ENCODE results near the gene CYLD.

CYLD gene

DNA sequence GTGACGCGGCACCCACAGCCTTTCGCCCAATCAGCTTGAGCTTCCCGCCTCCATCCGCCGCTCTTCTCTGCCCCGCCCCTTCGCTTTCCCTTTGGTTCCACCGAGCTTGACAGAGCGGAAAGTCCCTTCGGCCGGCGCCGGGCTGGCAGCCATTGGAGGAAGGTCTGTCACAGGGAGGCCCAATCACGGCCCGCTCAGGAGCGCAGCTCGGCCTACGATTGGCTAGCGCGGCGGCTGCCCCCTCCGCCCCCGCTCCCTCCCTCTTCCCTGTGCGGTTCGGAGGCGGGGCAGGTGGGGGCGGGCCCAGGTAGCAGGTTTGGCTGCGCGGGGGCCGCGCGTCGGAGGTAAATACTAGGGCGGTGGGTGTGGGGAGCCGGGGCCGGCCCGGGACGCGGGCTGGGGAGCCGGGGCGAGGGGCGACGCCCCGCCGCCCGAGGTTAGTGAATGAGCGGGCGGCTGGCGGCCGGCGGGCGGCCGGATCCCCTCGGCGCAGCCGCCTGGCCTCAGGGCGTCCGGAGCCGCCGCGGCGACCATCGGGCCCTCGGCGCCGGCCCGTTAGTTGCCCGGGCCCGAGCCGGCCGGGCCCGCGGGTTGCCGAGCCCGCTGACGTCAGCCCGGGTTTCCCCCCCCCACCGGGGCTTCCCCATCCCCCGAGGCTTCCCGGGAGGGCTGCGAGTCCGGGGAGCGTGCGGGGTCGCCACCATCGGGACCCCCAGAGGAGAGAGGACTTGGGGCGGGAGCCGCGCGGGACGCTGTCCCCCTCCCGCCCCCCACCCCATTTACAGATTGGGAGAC lies at the start of gene CYLD:
Gene CYLD (plus strand): TSS at position 306 of the 795 bp plus-strand sequence. CDS start 7,613 bp downstream, outside the sequence.
- Mint-ChIP-seq H3K4me3 (peak within 1 kb of the TSS; percentile 85), H3K27ac (peak within 1 kb of the TSS; percentile 98), H3K36me3 (peaks cover 45% of the 10 kb centered on the region), H3K4me1 (peaks cover 40% of the 10 kb centered on the region), H3K27me3 (no peaks in the 10 kb centered on the region), H3K9me3 (no peaks in the 10 kb centered on the region)
- CTCF ChIA-PET: interaction anchor here (0.8 to 5.7 kb wide), 8 partner anchors 63 to 78 kb away, joined by 3 to 183 read pairs (median 4); no protein-coding TSS in a partner anchor
- DNase-seq: peak; percentile 100

DNA sequence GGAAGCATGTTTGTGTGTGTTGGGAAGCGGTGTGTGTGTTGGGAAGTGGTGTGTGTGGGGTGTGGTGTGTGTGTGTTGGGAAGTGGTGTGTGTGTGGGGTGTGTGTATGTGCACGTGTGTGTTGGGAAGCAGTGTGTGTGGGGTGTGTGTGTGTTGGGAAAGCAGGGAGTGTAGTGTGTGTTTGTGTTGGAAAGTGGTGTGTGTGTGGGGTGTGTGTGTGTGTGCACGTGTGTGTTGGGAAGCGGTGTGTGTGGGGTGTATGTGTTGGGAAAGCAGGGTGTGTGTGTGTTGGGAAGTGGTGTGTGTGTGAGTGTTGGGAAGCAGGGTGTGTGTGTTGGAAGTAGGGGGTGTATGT lies 49.3 kb upstream of the CYLD start:
- H3K9me3 Mint-ChIP-seq: no peaks in the 10 kb centered on the region
- H3K4me3 Mint-ChIP-seq: peak overlapping the region; percentile 40
- H3K4me1 Mint-ChIP-seq: peaks cover 46% of the 10 kb centered on the region
- H3K27me3 Mint-ChIP-seq: peaks cover 38% of the 10 kb centered on the region
- no peaks in the 10 kb centered on the region for H3K36me3 Mint-ChIP-seq
- no peak for DNase-seq
- H3K27ac Mint-ChIP-seq: no peak overlapping the region
- CTCF ChIA-PET: no interaction called here

DNA sequence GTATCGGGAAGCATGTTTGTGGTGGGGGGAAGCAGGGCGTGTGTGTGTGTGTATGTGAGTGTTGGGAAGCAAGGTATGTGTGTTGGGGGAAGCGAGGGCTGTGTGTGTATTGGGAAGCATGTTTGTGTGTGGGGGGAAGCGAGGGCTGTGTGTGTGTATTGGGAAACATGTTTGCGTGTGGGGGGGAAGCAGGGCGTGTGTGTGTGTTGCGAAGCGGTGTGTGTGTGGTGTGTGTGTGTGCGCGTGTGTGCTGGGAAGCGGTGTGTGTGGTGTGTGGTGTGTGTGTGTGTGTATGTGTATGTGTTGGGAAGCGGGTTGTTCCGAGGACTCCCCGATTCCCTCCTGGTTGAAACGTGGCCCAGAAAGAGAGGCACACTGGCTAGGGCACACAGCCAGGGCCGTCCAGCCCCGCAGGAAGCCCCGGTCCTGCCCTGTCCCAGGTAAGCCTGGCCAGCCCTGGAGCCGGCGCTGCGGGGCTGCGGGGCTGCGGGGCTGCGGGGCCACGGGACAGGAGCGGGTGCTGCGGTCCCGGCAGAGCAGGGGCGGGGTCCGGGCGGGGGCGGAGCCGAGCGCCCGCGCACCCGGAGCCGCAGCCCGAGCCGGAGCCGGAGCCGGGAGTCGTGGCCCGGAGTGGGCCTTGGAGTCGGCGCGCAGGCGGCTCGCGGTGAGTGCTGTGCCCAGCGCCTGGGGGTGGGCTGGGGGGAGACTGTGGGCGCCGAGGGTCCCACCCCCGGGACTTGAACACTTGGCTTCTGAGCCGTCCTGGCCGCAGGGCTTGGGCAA lies 48.7 kb upstream of the CYLD start, which contains the start of gene NOD2:
Gene NOD2 (plus strand): TSS at position 608 of the 783 bp plus-strand sequence. CDS start 5,890 bp downstream, outside the sequence.
- CTCF ChIA-PET: interaction anchor here (0.9 kb wide), 1 partner anchor 25 kb away, joined by 4 read pairs; no protein-coding TSS in a partner anchor
- Mint-ChIP-seq H3K27me3 (peaks cover 34% of the 10 kb centered on the region), H3K36me3 (no peaks in the 10 kb centered on the region), H3K27ac (no peak within 1 kb of the TSS), H3K4me1 (peaks cover 52% of the 10 kb centered on the region), H3K4me3 (peak within 1 kb of the TSS; percentile 67), H3K9me3 (no peaks in the 10 kb centered on the region)
- peak; percentile 47 for DNase-seq

DNA sequence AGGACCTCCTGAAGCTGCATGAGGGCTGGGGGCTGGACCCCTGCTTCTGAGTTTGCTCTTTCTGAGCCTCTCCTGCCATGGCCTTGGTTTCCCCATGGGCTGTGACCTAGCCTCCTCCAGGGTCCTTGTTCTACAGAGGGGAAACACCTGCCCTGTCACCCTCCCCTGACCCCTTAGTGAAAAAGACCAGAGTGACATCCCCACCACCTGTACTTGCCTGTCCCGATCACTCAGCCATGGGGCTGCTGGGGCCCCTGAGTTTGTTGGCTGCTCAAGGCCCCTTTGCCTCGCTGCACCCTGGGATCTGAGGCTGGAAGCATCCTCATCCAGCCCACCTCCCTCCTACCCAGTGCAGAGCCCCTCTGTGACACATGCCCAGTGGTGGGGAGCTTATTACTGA lies 47.7 kb upstream of the CYLD start:
- H3K4me1 Mint-ChIP-seq: peaks cover 55% of the 10 kb centered on the region
- H3K4me3 Mint-ChIP-seq: peak overlapping the region; percentile 67
- DNase-seq: no peak
- CTCF ChIA-PET: interaction anchor here (0.9 kb wide), 2 partner anchors 9 to 26 kb away, joined by 4 to 5 read pairs; no protein-coding TSS in a partner anchor
- H3K36me3 Mint-ChIP-seq: no peaks in the 10 kb centered on the region
- H3K27ac Mint-ChIP-seq: no peak overlapping the region
- H3K27me3 Mint-ChIP-seq: peaks cover 34% of the 10 kb centered on the region
- no peaks in the 10 kb centered on the region for H3K9me3 Mint-ChIP-seq

DNA sequence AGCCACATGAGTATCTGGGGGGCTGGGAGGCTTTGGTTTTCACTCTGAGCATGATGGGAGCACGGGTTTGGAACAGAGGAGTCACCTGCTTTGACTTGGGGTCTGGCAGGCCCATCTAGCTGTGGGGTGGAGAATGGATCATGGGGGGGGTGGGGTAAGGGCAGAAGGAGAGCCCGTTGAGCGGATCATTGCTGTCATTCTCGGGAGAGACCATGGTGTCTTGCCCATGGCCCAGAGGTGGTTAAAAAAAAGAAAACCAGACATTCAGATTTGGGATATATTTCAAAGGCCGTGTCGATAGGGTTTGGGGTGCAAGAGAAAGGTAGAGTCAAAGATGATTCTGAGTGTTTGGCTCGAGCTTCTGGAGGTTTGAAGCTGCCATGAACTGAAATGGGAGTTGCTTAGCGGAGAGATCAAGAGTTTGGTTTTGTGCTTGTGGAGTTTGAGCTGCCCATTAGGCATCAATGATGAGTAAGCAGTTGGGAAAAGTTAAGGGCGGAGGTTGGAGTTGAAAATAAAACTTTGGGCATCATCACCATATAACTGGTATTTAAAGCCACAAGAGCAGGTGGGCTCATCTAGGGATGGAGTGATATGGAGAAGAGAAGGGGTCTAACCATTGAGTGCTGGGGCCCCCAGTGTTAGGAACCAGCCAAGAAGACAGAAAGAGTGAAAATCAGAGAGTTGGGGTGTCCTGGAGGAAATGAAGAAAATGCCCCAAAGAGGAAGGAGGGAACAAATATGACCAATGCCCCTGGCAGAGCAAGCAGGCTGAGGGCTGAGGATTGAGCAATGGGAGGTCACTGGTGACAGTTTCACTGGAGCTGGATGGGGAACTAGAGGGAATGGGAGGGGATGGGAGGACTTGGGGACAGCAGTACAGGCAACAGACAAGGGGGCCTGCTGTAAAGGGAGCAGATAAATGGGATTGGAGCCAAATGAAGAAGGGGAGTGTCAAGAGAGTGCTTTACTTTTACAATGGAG lies 46.6 kb upstream of the CYLD start:
- Mint-ChIP-seq H3K4me3 (no peak overlapping the region), H3K36me3 (no peaks in the 10 kb centered on the region), H3K27ac (no peak overlapping the region), H3K4me1 (peaks cover 63% of the 10 kb centered on the region), H3K27me3 (peaks cover 34% of the 10 kb centered on the region), H3K9me3 (no peaks in the 10 kb centered on the region)
- CTCF ChIA-PET: interaction anchor here (1.1 kb wide), 1 partner anchor 30 kb away, joined by 3 read pairs; no protein-coding TSS in a partner anchor
- peak; percentile 16 for DNase-seq

DNA sequence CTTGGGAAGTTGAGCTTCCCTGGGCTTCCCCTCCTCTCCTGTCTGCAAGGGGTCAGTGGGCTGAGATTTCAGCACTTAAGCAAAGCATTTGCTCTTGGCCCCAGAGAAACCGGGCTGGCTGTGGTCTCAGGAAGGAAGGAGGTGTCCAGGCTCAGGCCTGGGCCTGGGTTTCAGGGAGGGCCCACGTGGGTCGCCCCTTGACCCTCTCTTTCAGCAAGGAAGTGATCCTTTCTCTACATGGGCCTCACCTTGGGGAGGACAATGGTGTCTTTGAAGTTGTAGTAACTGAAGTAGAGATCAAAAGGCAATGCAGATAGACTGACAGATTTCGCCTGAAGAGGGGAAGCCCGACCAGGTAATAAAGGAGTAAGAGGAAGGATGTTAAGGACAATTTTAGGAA lies 45.8 kb upstream of the CYLD start:
- peaks cover 64% of the 10 kb centered on the region for H3K4me1 Mint-ChIP-seq
- no peaks in the 10 kb centered on the region for H3K9me3 Mint-ChIP-seq
- no peak for DNase-seq
- CTCF ChIA-PET: interaction anchor here (0.5 to 3.4 kb wide), 3 partner anchors 28 to 485 kb away, joined by 3 to 7 read pairs (median 5); no protein-coding TSS in a partner anchor
- no peak overlapping the region for H3K27ac Mint-ChIP-seq
- peaks cover under 1% of the 10 kb centered on the region for H3K36me3 Mint-ChIP-seq
- H3K27me3 Mint-ChIP-seq: peaks cover 30% of the 10 kb centered on the region
- H3K4me3 Mint-ChIP-seq: no peak overlapping the region

DNA sequence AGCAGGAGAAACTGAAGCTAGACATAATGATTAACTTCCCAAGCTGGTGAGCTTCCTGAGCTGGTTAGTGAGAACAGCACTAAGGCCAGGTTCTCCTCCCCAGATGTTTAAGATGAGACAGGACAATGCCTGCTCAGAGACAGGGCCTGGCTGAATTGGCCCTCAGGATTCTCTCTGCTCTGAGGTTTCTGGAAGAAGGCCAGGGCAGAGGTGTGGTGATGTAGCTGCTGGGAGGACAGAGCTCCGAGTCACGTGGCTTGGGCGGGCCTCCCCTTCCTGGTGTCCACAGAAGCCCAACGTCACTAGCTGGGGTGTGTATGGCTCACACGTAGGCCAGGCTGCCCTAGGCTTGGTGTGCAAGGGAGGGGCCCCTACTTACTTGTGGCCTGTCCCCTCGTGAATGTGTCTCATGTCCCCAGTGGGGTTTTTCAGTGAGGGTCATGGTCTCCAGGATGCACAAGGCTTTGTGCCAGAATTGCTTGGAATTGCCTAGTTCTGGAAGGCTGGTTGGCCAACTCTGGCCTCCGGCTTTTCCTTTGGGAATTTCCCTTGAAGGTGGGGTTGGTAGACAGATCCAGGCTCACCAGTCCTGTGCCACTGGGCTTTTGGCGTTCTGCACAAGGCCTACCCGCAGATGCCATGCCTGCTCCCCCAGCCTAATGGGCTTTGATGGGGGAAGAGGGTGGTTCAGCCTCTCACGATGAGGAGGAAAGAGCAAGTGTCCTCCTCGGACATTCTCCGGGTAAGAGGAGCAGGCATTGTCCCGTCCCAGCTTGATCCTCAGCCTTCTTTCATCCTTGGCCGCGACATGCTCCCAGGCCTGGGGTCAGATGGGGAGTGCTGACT lies 45.1 kb upstream of the CYLD start:
- H3K9me3 Mint-ChIP-seq: no peaks in the 10 kb centered on the region
- peak; percentile 41 for DNase-seq
- H3K4me1 Mint-ChIP-seq: peaks cover 64% of the 10 kb centered on the region
- H3K27ac Mint-ChIP-seq: peak overlapping the region; percentile 11
- peaks cover 2% of the 10 kb centered on the region for H3K36me3 Mint-ChIP-seq
- CTCF ChIA-PET: interaction anchor here (0.5 to 3.4 kb wide), 4 partner anchors 29 to 485 kb away, joined by 3 to 7 read pairs (median 4); no protein-coding TSS in a partner anchor
- H3K27me3 Mint-ChIP-seq: peaks cover 23% of the 10 kb centered on the region
- no peak overlapping the region for H3K4me3 Mint-ChIP-seq

DNA sequence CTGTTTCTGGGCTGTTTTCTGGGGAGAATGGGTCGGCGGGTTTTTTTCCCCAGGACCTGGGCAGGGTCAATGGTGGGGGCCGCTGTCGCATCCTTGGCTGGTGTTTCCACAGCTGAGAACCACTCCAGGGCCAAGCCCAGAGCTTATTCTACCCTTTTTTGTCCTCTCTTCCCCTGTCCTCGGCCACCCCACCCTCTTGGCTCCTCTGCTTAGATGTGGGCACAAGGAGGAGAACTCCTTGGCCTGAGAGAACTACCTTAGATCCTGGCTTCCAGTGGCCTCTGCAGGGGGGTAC lies 44.5 kb upstream of the CYLD start:
- Mint-ChIP-seq H3K27me3 (peaks cover 20% of the 10 kb centered on the region), H3K27ac (peak overlapping the region; percentile 80), H3K4me3 (peak overlapping the region; percentile 55), H3K36me3 (peaks cover 2% of the 10 kb centered on the region), H3K4me1 (peaks cover 62% of the 10 kb centered on the region), H3K9me3 (no peaks in the 10 kb centered on the region)
- CTCF ChIA-PET: interaction anchor here (1.3 to 3.4 kb wide), 3 partner anchors 29 to 48 kb away, joined by 3 to 7 read pairs (median 5); no protein-coding TSS in a partner anchor
- DNase-seq: no peak

DNA sequence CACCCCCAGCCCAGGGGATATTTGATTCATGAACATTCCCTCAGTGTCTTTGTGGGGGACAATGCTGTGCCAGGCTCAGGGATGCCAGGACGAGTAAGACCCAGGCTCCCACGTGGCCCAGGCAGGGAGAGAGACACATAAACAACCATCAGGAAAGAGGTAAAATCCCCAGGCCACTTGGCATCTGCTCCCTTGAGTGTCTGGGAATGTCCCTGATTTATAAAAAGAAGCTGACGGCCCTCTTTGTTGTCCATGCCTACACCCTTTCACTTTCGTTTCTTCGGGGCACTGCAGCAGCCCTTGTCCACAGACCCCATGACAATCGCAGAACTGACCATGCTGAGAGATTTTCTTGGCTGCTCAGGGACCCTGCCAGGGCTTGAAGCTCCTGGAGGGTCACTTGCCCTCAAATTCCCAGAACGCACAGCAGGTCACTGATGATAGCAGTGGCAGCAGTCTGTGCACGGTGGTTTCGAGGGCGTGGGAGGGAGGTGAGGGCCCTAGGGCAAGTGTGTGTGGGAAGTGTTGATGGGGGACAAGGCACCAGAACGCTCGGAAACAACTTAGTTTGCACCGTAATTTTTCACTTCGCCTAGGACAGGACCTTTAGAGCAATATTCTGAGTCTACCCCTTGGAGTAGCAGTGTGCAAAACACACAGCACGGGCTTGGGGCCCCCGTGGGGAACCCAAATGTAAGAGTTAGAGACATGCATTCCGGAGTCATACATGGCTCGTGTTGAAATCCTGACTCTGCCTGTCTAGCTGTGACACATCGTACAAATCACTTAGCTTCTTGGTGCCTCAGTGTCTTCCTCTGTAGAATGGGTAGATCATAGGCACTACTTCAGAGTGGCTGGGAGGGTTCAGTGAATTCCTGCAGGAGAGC lies 43.8 kb upstream of the CYLD start:
- DNase-seq: peak; percentile 36
- CTCF ChIA-PET: interaction anchor here (1.3 to 3.4 kb wide), 3 partner anchors 30 to 47 kb away, joined by 3 to 7 read pairs (median 5); no protein-coding TSS in a partner anchor
- H3K27ac Mint-ChIP-seq: peak overlapping the region; percentile 80

DNA sequence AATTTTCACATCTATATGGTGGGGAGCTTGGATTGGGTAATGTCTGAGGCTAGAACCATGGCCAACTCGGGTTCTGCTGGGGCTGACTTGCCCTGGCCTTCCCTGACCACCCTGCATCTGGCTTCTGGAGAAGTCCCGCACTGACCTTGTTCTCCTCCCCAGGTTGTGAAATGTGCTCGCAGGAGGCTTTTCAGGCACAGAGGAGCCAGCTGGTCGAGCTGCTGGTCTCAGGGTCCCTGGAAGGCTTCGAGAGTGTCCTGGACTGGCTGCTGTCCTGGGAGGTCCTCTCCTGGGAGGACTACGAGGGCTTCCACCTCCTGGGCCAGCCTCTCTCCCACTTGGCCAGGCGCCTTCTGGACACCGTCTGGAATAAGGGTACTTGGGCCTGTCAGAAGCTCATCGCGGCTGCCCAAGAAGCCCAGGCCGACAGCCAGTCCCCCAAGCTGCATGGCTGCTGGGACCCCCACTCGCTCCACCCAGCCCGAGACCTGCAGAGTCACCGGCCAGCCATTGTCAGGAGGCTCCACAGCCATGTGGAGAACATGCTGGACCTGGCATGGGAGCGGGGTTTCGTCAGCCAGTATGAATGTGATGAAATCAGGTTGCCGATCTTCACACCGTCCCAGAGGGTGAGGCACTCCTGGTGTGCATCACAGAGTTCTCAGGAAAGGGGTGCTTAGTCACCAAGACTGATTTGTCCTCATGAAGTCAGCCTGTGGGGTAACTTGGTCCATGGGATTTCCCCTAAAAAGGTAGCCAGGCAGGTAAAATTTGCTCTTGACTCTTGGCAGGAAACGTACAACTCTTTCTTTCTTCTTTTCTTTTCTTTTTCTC lies 42.3 kb upstream of the CYLD start:
- Mint-ChIP-seq H3K27ac (no peak overlapping the region), H3K4me3 (no peak overlapping the region), H3K36me3 (peaks cover 10% of the 10 kb centered on the region), H3K27me3 (peaks cover 2% of the 10 kb centered on the region), H3K4me1 (peaks cover 47% of the 10 kb centered on the region), H3K9me3 (peaks cover 10% of the 10 kb centered on the region)
- no peak for DNase-seq
- CTCF ChIA-PET: interaction anchor here (0.7 to 3.4 kb wide), 3 partner anchors 22 to 107 kb away, joined by 3 to 7 read pairs (median 5); no protein-coding TSS in a partner anchor

More for the DNA sequence above, 43.8 kb upstream of the CYLD start:
- H3K4me3 Mint-ChIP-seq: peak overlapping the region; percentile 55
- no peaks in the 10 kb centered on the region for H3K9me3 Mint-ChIP-seq
- H3K27me3 Mint-ChIP-seq: peaks cover 12% of the 10 kb centered on the region
- peaks cover 2% of the 10 kb centered on the region for H3K36me3 Mint-ChIP-seq
- H3K4me1 Mint-ChIP-seq: peaks cover 56% of the 10 kb centered on the region

DNA sequence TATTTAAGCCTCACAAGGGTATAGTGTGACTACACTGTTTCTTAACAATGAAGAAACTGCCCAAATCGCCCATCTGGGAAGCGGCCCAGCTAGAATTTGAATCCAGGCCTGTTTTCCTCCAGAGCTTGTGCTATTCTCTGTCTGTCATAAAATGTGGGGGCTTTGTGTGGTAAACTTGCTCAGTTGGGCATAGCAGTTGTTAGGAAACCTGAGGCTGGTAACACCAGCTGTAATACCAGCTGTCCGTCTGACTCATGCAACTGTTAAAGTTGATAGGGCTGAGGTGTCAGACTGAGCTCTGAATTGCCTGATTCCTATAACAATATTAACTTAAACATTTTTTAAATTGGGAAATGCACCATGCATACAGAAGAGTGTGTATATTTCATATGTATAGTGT lies 39.2 kb upstream of the CYLD start:
- H3K27ac Mint-ChIP-seq: no peak overlapping the region
- DNase-seq: no peak
- CTCF ChIA-PET: interaction anchor here (0.7 to 1.3 kb wide), 3 partner anchors 13 to 91 kb away, joined by 3 to 5 read pairs (median 4); no protein-coding TSS in a partner anchor
- no peaks in the 10 kb centered on the region for H3K27me3 Mint-ChIP-seq
- H3K4me3 Mint-ChIP-seq: no peak overlapping the region
- H3K4me1 Mint-ChIP-seq: peaks cover 19% of the 10 kb centered on the region
- H3K9me3 Mint-ChIP-seq: peaks cover 26% of the 10 kb centered on the region
- peaks cover 20% of the 10 kb centered on the region for H3K36me3 Mint-ChIP-seq
